ENCODE data around the gene GRM8.

- TF ChIP-seq CTCF (conservative IDR thresholded peaks at IDR 0.05; ENCODE audit: low read length) = no peak
- no peak for TF ChIP-seq EZH2phosphoT487 (IDR thresholded peaks at IDR 0.05; ENCODE audit: borderline replicate concordance, low read depth, low read length)
These were observed 210.9 kb downstream of the GRM8 start for GRCh38 chr7:127041689-127042452.
